K562 (cell line): ENCODE measurements around the gene USP24. TPM values are rescaled to one million over a fixed set of nuclear protein-coding genes. Genes with fewer than 3 reads are reported as not detected.

Experiments used
- ATAC-seq: fragments of 200-7000 bp; cut with Tn5 transposase; 3 replicates; pipeline ENCODE4 v1.9.1; 2020; ENCODE audit warnings: moderate library complexity
- BruUV-seq: library from RNA; stranded (reverse); fragments of 400-500 nt; replicated peaks from 2 replicates; lab custom pipeline; 2021; lab: Mats Ljungman, UMichigan
- CTCF ChIA-PET: fragments of 300-600 bp; formaldehyde crosslinking; extraction: SDS; loops from one replicate; lab custom pipeline; 2021; ENCODE audit warnings: low intra/inter-chr PET ratio; lab: Yijun Ruan, JAX
- POLR2A ChIA-PET: fragments of 300-600, 350-650 bp; sonication (Branson Sonifier 250); formaldehyde crosslinking; extraction: SDS; loops from one replicate; lab custom pipeline; 2021; ENCODE audit warnings: antibody characterized with exemption, inconsistent platforms; lab: Yijun Ruan, JAX
- DNase-seq, 4 experiments: peaks; one replicate each; pipeline versions ENCODE4 v3.0.0 to v3.0.0-alpha.2; 2011 to 2018; ENCODE audit warnings: low spot score in 3 of 4, mixed read lengths in 3 of 4; ENCODE audit errors: extremely low read depth in 1 of 4
- FAIRE-seq: peaks from 2 replicates; lab custom pipeline; 2011; peaks lifted over from hg19 to GRCh38; lab: Jason Lieb, UNC
- H2AFZ ChIP-seq: 2 replicates; pipeline ENCODE4 v1.6.0; 2011; ENCODE audit warnings: low read depth, low read length, control low read depth, inconsistent platforms
- H3K27ac ChIP-seq: fragments of 200-600 bp; 3 replicates; pipeline ENCODE4 v1.8.0; 2011; ENCODE audit warnings: low read depth, mild to moderate bottlenecking, control low read depth, inconsistent platforms, low read length, moderate library complexity, mixed read lengths; ENCODE audit errors: extremely low read depth
- H3K27me3 ChIP-seq, 2 experiments: fragments of 300-600 bp in 1 of 2; 2 replicates in 1 of 2; 3 replicates in 1 of 2; pipeline versions ENCODE4 v1.6.0 to v1.8.0; 2011; ENCODE audit warnings: inconsistent platforms in 2 of 2, low read length in 2 of 2, mild to moderate bottlenecking in 1 of 2, mixed read lengths in 1 of 2, moderate library complexity in 1 of 2; ENCODE audit not compliant: control insufficient read depth in 2 of 2, insufficient read depth in 2 of 2
- H3K36me3 ChIP-seq: fragments of 300-600 bp; 3 replicates; pipeline ENCODE4 v1.8.0; 2011; ENCODE audit warnings: mild to moderate bottlenecking, low read length, inconsistent platforms; ENCODE audit not compliant: control insufficient read depth, insufficient read depth
- H3K4me1 ChIP-seq, 2 experiments: fragments of 200-600 bp in 1 of 2; replicated peaks in 1 of 2; 2 replicates in 1 of 2; 3 replicates in 1 of 2; pipeline versions ENCODE4 v1.5.1 to v1.8.0; 2011; ENCODE audit warnings: inconsistent platforms in 2 of 2, low read length in 2 of 2, mild to moderate bottlenecking in 1 of 2, mixed read lengths in 1 of 2, moderate library complexity in 1 of 2; ENCODE audit not compliant: control insufficient read depth in 2 of 2, insufficient read depth in 2 of 2
- H3K4me2 ChIP-seq: 2 replicates; pipeline ENCODE4 v1.6.1; 2011; ENCODE audit warnings: low read length, control low read depth, inconsistent platforms, mixed read lengths; ENCODE audit not compliant: insufficient read depth
- H3K4me3 ChIP-seq: fragments of 200-600 bp; sonication (generic), shearing (Covaris generic); 2 replicates; pipeline ENCODE4 v1.5.1; 2016; ENCODE audit warnings: control low read depth, inconsistent platforms
- H3K79me2 ChIP-seq: fragments of 200-600 bp; 3 replicates; pipeline ENCODE4 v1.8.0; 2011; ENCODE audit warnings: low read length, inconsistent platforms; ENCODE audit not compliant: control insufficient read depth, insufficient read depth
- H3K9ac ChIP-seq, 2 experiments: 2 replicates each; pipeline versions ENCODE4 v1.6.0 to v1.6.1; 2011; ENCODE audit warnings: low read depth in 2 of 2, low read length in 2 of 2, control low read depth in 1 of 2, inconsistent platforms in 1 of 2, mild to moderate bottlenecking in 1 of 2, mixed read lengths in 1 of 2; ENCODE audit not compliant: insufficient read depth in 1 of 2
- H3K9me1 ChIP-seq: one replicate; pipeline ENCODE4 v1.6.0; 2011; ENCODE audit warnings: inconsistent platforms, mild to moderate bottlenecking, low read length, moderate library complexity; ENCODE audit not compliant: control insufficient read depth, insufficient read depth
- H3K9me3 ChIP-seq: replicated peaks from 2 replicates; pipeline ENCODE4 v1.5.1; 2011; ENCODE audit warnings: low read depth, low read length, inconsistent platforms; ENCODE audit not compliant: control insufficient read depth, insufficient read depth
- H4K20me1 ChIP-seq: replicated peaks from 2 replicates; pipeline ENCODE4 v1.6.1; 2011; ENCODE audit warnings: low read length, inconsistent platforms, mixed read lengths; ENCODE audit not compliant: control insufficient read depth, insufficient read depth
- ARID2 ChIP-seq: fragments of 450-650 bp; IDR thresholded peaks from 2 replicates; pipeline ENCODE4 v1.6.1; 2017; ENCODE audit warnings: antibody characterized with exemption, mild to moderate bottlenecking
- DACH1 ChIP-seq: fragments of 450-650 bp; IDR thresholded peaks from 2 replicates; pipeline ENCODE4 v1.6.1; 2018; ENCODE audit not compliant: partially characterized antibody
- DDX20 ChIP-seq: fragments of 450-650 bp; IDR thresholded peaks from 2 replicates; pipeline ENCODE4 v1.6.1; 2016; ENCODE audit warnings: missing genetic modification characterization, low read depth, mild to moderate bottlenecking, missing compliant biosample characterization, moderate library complexity
- HDAC2 ChIP-seq: fragments of 450-650 bp; IDR thresholded peaks from 2 replicates; pipeline ENCODE4 v1.6.1; 2016; ENCODE audit warnings: mild to moderate bottlenecking
- MTA2 ChIP-seq: fragments of 450-650 bp; IDR thresholded peaks from 2 replicates; pipeline ENCODE4 v1.6.1; 2016; ENCODE audit warnings: low read depth
- MYBL2 ChIP-seq, 2 experiments: fragments of 450-650 bp in 1 of 2; sonication (generic) in 1 of 2; formaldehyde crosslinking in 1 of 2; IDR thresholded peaks; 2 replicates each; pipeline versions ENCODE4 v1.6.1 to v1.8.1; 2017 to 2022; ENCODE audit warnings: borderline replicate concordance in 1 of 2, inconsistent platforms in 1 of 2, low read depth in 1 of 2, mild to moderate bottlenecking in 1 of 2, missing genetic modification reagents in 1 of 2, moderate library complexity in 1 of 2
- POLR2AphosphoS5 ChIP-seq: IDR thresholded peaks from 2 replicates; pipeline ENCODE4 v1.6.1; 2011; ENCODE audit warnings: mild to moderate bottlenecking, low read depth, low read length, moderate library complexity; ENCODE audit not compliant: control insufficient read depth, insufficient read depth
- SLC30A9 ChIP-seq: fragments of 250-450 bp; sonication (Bioruptor Pico); IDR thresholded peaks from 2 replicates; pipeline ENCODE4 v1.8.0; 2022; ENCODE audit warnings: mild to moderate bottlenecking, moderate library complexity
- TRIM28 ChIP-seq: fragments of 450-650 bp; IDR thresholded peaks from 2 replicates; pipeline ENCODE4 v1.6.1; 2017
- ZEB2 ChIP-seq: fragments of 450-650 bp; IDR thresholded peaks from 2 replicates; pipeline ENCODE4 v1.6.1; 2016
- ZNF232 ChIP-seq: sonication (generic); formaldehyde crosslinking; IDR thresholded peaks from 2 replicates; pipeline ENCODE4 v1.8.0; 2022; ENCODE audit warnings: mild to moderate bottlenecking, missing genetic modification reagents
- ZNF444 ChIP-seq: fragments of 250-450 bp; sonication (Bioruptor Pico); IDR thresholded peaks from 2 replicates; pipeline ENCODE4 v1.4.0; 2020; ENCODE audit warnings: mild to moderate bottlenecking, moderate library complexity
- WGBS: fragments of 100-300 bp; shearing (Covaris generic); methylation state at CpG from one replicate; pipeline ENCODE4 v1.1.6; 2016; ENCODE audit warnings: low coverage, mixed read lengths; ENCODE audit not compliant: insufficient coverage; ENCODE audit errors: missing lambda C conversion rate; 5-methylcytosine and 5-hydroxymethylcytosine counted together
- in situ Hi-C: fragments of 300-500 bp; cut with MboI; formaldehyde crosslinking; loops from 4 replicates; pipeline ENCODE4 v1.15.0; 2018; ENCODE audit warnings: inconsistent platforms, mixed read lengths
- intact Hi-C: fragments of 100-400 bp; cut with micrococcal nuclease; formaldehyde crosslinking; loops from 2 replicates; pipeline ENCODE4 v1.14.2; 2022
- polyA plus RNA-seq, 8 experiments: library from polyadenylated mRNA; depleted of rRNA in 4 of 8; stranded (reverse) in 5 of 8; unstranded in 3 of 8; fragments of >200 nt; fragmentation: Nextera tagmentation in 2 of 8; fragmentation: Illumina TruSeq in 1 of 8; extraction: Ambion mirVana in 2 of 8; extraction: Trizol in 1 of 8; gene quantifications; 2 replicates each; pipeline versions ENCODE4 v1.2.1 to v1.2.3, GENCODE V29; 2011 to 2014; ENCODE audit warnings: inconsistent platforms in 1 of 8, missing spikeins in 1 of 8
- total RNA-seq, 7 experiments: library from RNA; depleted of rRNA in 6 of 7; stranded (reverse); fragments of >200 nt in 6 of 7; fragmentation: Illumina TruSeq in 2 of 7; extraction: Trizol in 2 of 7; gene quantifications; 2 replicates each; pipeline versions ENCODE4 v1.2.1 to v1.2.3, GENCODE V29; 2011 to 2021; ENCODE audit warnings: low replicate concordance in 1 of 7
- TF ChIP-seq, protein P1 (sequence below): fragments of 250-450 bp; sonication (Bioruptor Pico); IDR thresholded peaks from 2 replicates; pipeline ENCODE4 v1.5.0; 2021
- TF ChIP-seq, protein P2 (sequence below), 2 experiments: fragments of 450-650 bp; formaldehyde crosslinking in 1 of 2; IDR thresholded peaks; 2 replicates each; pipeline versions ENCODE4 v1.4.0 to v1.6.1; 2014 to 2020; ENCODE audit warnings: mild to moderate bottlenecking in 2 of 2, borderline replicate concordance in 1 of 2, low read depth in 1 of 2

Gene USP24
- total and polyA plus RNA-seq, 9 of the 15 experiments (the other 6 are each of a cell fraction or from before 2014, with no cell fraction given) = 7.7 to 62.6 (median 36.8) TPM

DNA sequence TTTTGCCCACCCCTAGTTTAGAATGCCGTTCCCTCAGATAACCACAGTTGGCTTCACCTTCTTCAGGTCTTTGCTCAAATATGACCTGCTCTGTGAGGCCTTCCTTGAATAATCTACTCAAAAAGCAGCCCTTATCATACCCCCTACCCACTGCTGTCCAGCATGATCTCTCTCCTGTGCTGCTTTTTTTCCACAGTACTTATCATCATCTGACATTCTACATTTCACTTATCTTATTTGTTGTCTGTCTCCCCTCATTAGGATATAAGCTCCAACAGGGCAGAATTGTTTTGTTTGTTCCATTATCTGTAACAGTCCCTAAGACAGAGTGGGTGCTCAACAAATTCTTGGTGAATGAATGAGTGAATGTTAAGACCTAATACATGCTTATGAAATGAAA lies 18.1 kb downstream of the USP24 start:
- no peaks in the 10 kb centered on the region for H3K27me3 ChIP-seq
- no TSS peak for BruUV-seq
- 0 out of 2 replicates have a peak, but pooled peaks cover 4% of the 10 kb centered on the region for H3K9me3 ChIP-seq
- WGBS = 0% methylated on average over 1 of the region's 1 CpG
- intact Hi-C loops = no loop called here
- H3K4me3 ChIP-seq = no peak overlapping the region
- peak overlapping the region in 1 of 2 experiments; percentile 19; a peak in 1 of 4 replicates for H3K9ac ChIP-seq
- ATAC-seq (peak; percentile 72), FAIRE-seq (peak; percentile 73), DNase-seq (peak; percentile 33 to 76 (median 54))
- peaks cover 14 to 66% of the 10 kb centered on the region in 2 experiments for H3K4me1 ChIP-seq
- in situ Hi-C loops = no loop called here
- H3K36me3 ChIP-seq = peaks cover 48% of the 10 kb centered on the region
- H4K20me1 ChIP-seq = no peaks in the 10 kb centered on the region
- CTCF ChIA-PET = no interaction called here
- peak overlapping the region; percentile 66 for H3K4me2 ChIP-seq
- H2AFZ ChIP-seq = no peak overlapping the region
- no peaks in the 10 kb centered on the region for H3K9me1 ChIP-seq
- peak overlapping the region; percentile 75 for H3K27ac ChIP-seq
- peaks cover 92% of the 10 kb centered on the region for H3K79me2 ChIP-seq
- POLR2A ChIA-PET = interaction anchor here (1.5 to 2.3 kb wide), 4 partner anchors 9 to 17 kb away, joined by 4 to 9 read pairs (median 6); no protein-coding TSS in a partner anchor
- TF ChIP-seq POLR2AphosphoS5 = peak; percentile 55; the same call in 1 of the 2 replicates
- peak; percentile 58; the same call in 1 of the 2 replicates for TF ChIP-seq TRIM28
- TF ChIP-seq, protein P1, sequence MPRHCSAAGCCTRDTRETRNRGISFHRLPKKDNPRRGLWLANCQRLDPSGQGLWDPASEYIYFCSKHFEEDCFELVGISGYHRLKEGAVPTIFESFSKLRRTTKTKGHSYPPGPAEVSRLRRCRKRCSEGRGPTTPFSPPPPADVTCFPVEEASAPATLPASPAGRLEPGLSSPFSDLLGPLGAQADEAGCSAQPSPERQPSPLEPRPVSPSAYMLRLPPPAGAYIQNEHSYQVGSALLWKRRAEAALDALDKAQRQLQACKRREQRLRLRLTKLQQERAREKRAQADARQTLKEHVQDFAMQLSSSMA (CRISPR knock-in tag) = no peak
- no peak for TF ChIP-seq ZNF232 (CRISPR knock-in tag)
- TF ChIP-seq SLC30A9 (CRISPR knock-in tag) = no peak
- TF ChIP-seq HDAC2 = 0 out of 2 replicates have a peak, but pooled peaks have one; percentile 65
- TF ChIP-seq ARID2 = no peak
- TF ChIP-seq DACH1 = peak; percentile 64
- no peak for TF ChIP-seq ZEB2
- TF ChIP-seq MTA2 = peak; percentile 50
- TF ChIP-seq ZNF444 = no peak
- TF ChIP-seq MYBL2 (IDR thresholded peaks at IDR 0.05; ENCODE audit: low read depth) = no peak
- no peak for TF ChIP-seq MYBL2 (CRISPR knock-in tag; IDR thresholded peaks at IDR 0.05; ENCODE audit: borderline replicate concordance)
- no peak for TF ChIP-seq DDX20 (tag)
- TF ChIP-seq, protein P2, sequence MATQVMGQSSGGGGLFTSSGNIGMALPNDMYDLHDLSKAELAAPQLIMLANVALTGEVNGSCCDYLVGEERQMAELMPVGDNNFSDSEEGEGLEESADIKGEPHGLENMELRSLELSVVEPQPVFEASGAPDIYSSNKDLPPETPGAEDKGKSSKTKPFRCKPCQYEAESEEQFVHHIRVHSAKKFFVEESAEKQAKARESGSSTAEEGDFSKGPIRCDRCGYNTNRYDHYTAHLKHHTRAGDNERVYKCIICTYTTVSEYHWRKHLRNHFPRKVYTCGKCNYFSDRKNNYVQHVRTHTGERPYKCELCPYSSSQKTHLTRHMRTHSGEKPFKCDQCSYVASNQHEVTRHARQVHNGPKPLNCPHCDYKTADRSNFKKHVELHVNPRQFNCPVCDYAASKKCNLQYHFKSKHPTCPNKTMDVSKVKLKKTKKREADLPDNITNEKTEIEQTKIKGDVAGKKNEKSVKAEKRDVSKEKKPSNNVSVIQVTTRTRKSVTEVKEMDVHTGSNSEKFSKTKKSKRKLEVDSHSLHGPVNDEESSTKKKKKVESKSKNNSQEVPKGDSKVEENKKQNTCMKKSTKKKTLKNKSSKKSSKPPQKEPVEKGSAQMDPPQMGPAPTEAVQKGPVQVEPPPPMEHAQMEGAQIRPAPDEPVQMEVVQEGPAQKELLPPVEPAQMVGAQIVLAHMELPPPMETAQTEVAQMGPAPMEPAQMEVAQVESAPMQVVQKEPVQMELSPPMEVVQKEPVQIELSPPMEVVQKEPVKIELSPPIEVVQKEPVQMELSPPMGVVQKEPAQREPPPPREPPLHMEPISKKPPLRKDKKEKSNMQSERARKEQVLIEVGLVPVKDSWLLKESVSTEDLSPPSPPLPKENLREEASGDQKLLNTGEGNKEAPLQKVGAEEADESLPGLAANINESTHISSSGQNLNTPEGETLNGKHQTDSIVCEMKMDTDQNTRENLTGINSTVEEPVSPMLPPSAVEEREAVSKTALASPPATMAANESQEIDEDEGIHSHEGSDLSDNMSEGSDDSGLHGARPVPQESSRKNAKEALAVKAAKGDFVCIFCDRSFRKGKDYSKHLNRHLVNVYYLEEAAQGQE (IDR thresholded peaks at IDR 0.05; ENCODE audit: borderline replicate concordance) = peak; percentile 63
- TF ChIP-seq, protein P2 (CRISPR knock-in tag; IDR thresholded peaks at IDR 0.05; ENCODE audit: low read depth) = no peak
